ENCODE measurements around the gene ZNF444. TPM values are rescaled to one million over a fixed set of nuclear protein-coding genes. Genes with fewer than 3 reads are reported as not detected.
"Not testable (repeated sequence)": the region's sequence is repeated elsewhere in the genome, so short reads cannot be mapped to it uniquely, and the experiment has no call there.

ZNF444 gene
- total RNA-seq, 4 donors from 2014 or later = 22.3 to 48.6 (median 41.2) TPM

GRCh38 chr19:56191115-56191514, 50.0 kb downstream of the ZNF444 start:
- H3K27me3 ChIP-seq = no peaks in the 10 kb centered on the region
- DNase-seq (ENCODE audit: low spot score in 2 of 2) = no peak
- no peak for TF ChIP-seq CTCF (IDR thresholded peaks at IDR 0.05)
- no peak overlapping the region for H3K27ac ChIP-seq
- WGBS, 2 donors = 69 to 75% methylated on average over 7 of the region's 7 CpGs
- H3K9me3 ChIP-seq = no peaks in the 10 kb centered on the region
- no peak overlapping the region for H3K4me3 ChIP-seq
- no peaks in the 10 kb centered on the region for H3K4me1 ChIP-seq
- H3K36me3 ChIP-seq = no peaks in the 10 kb centered on the region

GRCh38 chr19:56191711-56192110, 50.6 kb downstream of the ZNF444 start:
- Histone ChIP-seq H3K27ac (no peak overlapping the region), H3K9me3 (peaks cover 0 to 1% (median 0%) of the 10 kb centered on the region in 4 donors), H3K27me3 (no peaks in the 10 kb centered on the region), H3K36me3 (no peaks in the 10 kb centered on the region), H3K4me3 (no peak overlapping the region), H3K4me1 (no peaks in the 10 kb centered on the region)
- WGBS, 2 donors = 82 to 85% methylated on average over 10 of the region's 10 CpGs
- no peak for DNase-seq (ENCODE audit: low spot score in 2 of 2)
- TF ChIP-seq EP300 (IDR thresholded peaks at IDR 0.05) (no peak), CTCF (IDR thresholded peaks at IDR 0.05) (no peak), POLR2A (IDR thresholded peaks at IDR 0.05) (no peak)

- no peak overlapping the region for H3K27ac ChIP-seq
- no peaks in the 10 kb centered on the region for H3K4me1 ChIP-seq
- TF ChIP-seq POLR2A (IDR thresholded peaks at IDR 0.05) (no peak), EP300 (IDR thresholded peaks at IDR 0.05) (no peak), CTCF (IDR thresholded peaks at IDR 0.05) (no peak)
- H3K9me3 ChIP-seq = peaks cover 0 to 3% (median 0%) of the 10 kb centered on the region in 4 donors
- no peaks in the 10 kb centered on the region for H3K36me3 ChIP-seq
- WGBS, 2 donors = 84 to 93% methylated on average over 12 of the region's 12 CpGs
- no peaks in the 10 kb centered on the region for H3K27me3 ChIP-seq
- H3K4me3 ChIP-seq = no peak overlapping the region
- no peak for DNase-seq (ENCODE audit: low spot score in 2 of 2)
Observed at GRCh38 chr19:56193981-56194640, 53.0 kb downstream of the ZNF444 start.

- not testable (repeated sequence) for H3K4me1 ChIP-seq; H3K27ac ChIP-seq; H3K36me3 ChIP-seq; H3K4me3 ChIP-seq; H3K9me3 ChIP-seq; H3K27me3 ChIP-seq; DNase-seq (ENCODE audit: low spot score in 2 of 2)
- WGBS, 2 donors = 86 to 88% methylated on average over 21 of the region's 23 CpGs
Observed at GRCh38 chr19:56197646-56198045, 56.6 kb downstream of the ZNF444 start, which contains the start of gene ZSCAN5B. Gene ZSCAN5B (minus strand): TSS chr19:56197783. CDS start chr19:56193052, 4,731 bp downstream.

- H3K9me3 ChIP-seq = peaks cover 0 to 3% (median 0%) of the 10 kb centered on the region in 4 donors
- H3K4me3 ChIP-seq = no peak overlapping the region
- no peak for DNase-seq (ENCODE audit: low spot score in 2 of 2)
- no peak for TF ChIP-seq CTCF (IDR thresholded peaks at IDR 0.05)
- no peak for TF ChIP-seq EP300 (IDR thresholded peaks at IDR 0.05)
- TF ChIP-seq POLR2A (IDR thresholded peaks at IDR 0.05) = no peak
- no peak overlapping the region for H3K27ac ChIP-seq
- no peaks in the 10 kb centered on the region for H3K36me3 ChIP-seq
- H3K4me1 ChIP-seq = no peaks in the 10 kb centered on the region
- WGBS, 2 donors = 65 to 73% methylated on average over 6 to 7 of the region's 7 CpGs
- H3K27me3 ChIP-seq = no peaks in the 10 kb centered on the region
Observed at GRCh38 chr19:56199687-56200086, 58.6 kb downstream of the ZNF444 start.

All from tibial nerve (tissue), 4 donors.